Measurements from ENCODE around the gene H3-3A.
A peak's percentile ranks its signal among the peaks of the same experiment; 100 is the strongest.

H3-3A gene

DNA sequence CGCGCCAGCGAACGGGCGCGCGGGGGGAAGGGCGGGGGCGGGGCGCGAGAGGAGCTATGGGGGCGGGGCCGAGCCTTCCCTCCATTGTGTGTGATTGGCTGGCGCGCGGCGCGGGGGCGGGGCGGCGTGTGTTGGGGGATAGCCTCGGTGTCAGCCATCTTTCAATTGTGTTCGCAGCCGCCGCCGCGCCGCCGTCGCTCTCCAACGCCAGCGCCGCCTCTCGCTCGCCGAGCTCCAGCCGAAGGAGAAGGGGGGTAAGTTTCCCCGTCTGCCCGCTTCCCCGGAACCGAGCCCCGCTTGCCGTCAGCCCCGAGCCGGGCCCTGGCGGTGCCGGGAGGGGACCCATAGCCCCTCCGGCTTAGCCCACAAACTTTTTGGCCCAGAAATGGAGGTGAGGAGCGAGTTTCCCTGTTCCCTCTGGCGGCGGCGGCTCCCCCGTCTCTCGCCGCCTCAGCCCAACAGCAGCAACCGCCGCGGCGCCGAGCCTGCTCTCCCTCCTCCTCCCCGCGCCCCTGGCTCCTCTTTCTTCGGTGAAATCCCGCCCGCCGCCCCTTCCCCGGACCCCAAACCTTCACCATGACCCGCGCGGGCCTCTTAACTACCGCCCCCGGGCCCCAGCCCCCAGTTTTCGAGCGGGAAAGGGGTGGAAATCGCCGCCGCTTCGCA, at the start of gene H3-3A:
Gene H3-3A (plus strand): TSS at position 159 of the 666 bp plus-strand sequence. CDS start 1,636 bp downstream, outside the sequence.
- peak; percentile 86 for DNase-seq (ENCODE audit: low read depth)

GRCh38 chr1:226017070-226017469, 45.4 kb upstream of the H3-3A start:
- no peak for DNase-seq (ENCODE audit: low read depth)

DNA sequence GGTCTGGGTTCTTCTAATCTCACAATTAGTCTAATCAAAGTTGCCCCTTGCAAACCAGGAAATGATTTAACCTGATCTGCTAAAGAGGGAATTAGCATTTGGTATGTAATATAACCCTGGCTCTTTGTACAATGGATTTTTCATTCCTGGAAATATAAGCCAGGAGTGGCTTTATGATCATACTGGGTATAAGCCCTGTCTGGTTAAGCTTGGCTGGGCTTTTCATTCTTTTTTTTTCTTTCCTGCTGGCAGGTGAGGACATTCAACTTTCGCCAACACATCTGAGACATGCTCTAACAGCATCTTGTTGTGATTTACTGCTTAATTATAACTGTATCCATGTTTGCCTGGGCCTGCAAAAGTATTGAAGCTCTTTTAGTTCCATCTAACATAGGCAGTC, 42.9 kb upstream of the H3-3A start:
- DNase-seq (ENCODE audit: low read depth), result no peak

GRCh38 chr1:226021401-226021800, 41.1 kb upstream of the H3-3A start:
- DNase-seq (ENCODE audit: low read depth), result no peak

GRCh38 chr1:226021801-226022200, 40.7 kb upstream of the H3-3A start:
- DNase-seq (ENCODE audit: low read depth), result no peak

DNA sequence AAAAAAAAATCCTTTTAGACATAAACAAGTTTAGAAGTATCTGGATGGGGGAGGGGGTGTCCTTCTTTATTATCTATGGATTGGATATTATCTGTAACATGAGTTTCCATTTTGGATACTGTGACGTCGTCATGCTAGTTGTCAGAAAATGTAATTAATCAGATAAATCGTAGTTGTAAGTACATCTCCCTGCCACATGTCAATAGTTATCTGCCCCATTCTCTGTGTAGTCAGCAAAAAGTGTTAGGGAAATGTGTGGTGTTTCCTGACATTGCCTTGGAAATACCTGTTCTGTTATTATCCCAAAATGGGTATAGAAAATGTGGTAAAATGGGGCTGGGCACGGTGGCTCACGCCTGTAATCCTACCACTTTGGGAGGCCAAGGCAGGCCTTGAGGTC, 38.8 kb upstream of the H3-3A start:
- DNase-seq (ENCODE audit: low read depth), result no peak

- DNase-seq (ENCODE audit: low read depth), result peak; percentile 1
Observed at GRCh38 chr1:226026833-226027232, 35.7 kb upstream of the H3-3A start.

DNA sequence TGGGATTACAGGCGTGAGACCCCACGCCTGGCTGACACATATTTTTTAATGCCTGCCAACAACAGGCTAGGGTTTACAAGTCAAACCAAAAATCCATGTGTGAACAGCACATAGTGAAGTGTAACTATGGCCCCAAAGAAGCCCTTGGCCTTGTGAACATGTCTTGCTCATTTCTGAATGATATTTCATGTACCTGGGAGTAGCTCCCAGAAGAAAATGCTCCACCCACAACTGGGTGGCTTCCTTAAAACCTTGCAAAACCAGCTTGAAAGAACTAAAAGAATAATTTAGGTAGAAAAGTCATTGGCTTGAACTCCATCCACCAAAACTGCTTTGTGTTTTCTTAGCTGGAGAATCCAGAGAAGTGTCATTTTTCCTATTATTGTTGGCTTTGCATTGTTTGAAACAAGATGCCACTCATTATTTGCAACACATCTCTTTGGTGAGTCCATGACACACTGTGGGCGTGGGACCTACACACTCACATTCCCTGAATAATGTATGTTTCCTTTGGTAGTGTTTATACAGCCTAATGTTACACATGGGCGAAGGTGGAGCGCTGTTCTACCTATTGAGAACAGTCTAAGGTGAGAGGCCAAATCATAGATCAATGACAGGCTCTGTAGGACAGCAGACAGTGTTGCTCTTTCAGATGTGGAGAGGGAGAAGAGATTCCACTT, 34.8 kb upstream of the H3-3A start:
- no peak for DNase-seq (ENCODE audit: low read depth)

DNA sequence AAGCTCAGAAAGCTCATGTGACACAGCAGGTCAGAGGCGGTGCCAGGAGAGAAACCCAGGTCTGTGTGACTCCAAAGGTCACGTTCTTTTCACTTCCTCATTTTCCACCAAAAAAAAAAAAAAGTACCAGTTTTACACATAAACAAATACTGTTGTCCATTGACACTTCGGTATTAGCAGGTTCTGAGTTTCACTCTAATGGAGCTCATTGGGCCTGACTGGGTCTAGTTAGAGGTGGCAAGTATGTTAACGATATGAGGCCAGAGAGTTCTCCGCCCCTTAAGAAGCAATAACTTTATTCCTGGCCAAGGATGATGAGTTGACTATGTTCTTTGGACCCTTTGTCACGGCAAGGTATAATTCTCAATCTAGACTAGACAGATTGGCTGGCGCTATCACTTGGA, 33.4 kb upstream of the H3-3A start:
- no peak for DNase-seq (ENCODE audit: low read depth)

DNA sequence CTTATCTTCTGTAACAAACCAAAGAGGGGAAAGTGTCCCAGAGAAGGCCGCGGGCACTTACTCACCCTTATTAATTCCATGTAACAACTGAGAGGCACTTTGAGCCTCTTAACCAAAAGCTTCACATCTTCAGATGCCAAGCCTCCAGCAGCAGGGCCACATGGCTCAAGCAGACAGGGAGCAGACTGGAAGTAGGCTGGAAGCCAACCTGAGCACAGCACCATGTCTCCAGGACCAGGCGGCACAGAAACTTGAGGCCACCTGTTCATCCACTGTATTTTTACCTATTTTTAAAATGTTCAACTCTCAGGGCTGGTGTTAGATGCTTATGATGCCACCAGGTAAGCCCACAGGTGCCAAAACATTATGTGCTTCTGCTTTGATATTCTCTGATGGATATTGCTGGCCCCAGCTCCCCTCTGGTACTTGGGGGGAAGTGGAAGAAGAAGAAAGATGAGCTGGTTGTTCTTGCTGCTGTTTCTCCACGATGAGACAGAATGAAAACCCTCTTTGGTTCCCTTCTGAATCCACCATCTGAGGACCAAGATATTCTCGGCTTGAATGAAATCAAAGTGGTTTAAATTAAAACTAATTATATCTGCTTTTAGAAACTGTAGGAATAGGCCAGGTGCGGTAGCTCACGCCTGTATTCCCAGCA, 32.8 kb upstream of the H3-3A start:
- DNase-seq (ENCODE audit: low read depth), result no peak

DNA sequence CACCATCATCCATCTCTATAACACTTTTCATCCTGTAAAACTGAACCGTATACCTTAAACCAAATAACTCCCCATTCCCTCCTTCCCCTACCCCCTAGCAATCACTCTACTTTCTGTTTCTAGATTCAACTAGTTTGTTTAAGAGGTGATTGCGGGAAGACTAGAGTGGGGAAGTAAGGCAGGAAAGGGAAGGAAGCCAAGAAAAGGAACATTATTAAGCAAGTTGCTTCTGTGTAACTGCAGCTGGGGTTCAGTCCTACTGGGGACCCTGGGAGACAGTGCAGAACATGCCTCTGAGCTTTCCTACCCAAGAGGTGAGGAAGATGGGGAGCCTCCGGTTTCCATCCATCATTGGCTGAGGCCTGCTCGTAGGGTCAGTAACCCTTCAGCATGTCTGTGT, 28.9 kb upstream of the H3-3A start:
- DNase-seq (ENCODE audit: low read depth), result no peak

DNA sequence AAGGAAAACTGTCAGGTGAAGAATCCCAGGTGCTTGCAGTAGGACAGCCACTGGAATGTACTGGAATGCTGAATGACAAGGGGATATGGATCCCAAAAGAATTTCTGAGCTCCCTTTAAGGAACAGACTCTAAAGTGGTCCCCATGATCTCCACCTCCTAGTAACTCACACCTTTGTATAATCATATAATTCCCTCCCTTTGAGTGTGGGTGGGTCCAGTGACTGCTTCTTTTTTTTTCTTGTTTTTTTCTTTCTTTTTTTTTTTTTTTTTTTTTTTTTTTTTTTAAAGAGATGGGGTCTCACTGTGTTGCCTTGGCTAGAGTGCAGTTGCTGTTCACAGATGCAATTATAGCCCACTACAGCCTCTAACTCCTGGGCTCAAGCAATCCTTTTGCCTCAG, 28.5 kb upstream of the H3-3A start:
- DNase-seq (ENCODE audit: low read depth), result no peak

- peak; percentile 56 for DNase-seq (ENCODE audit: low read depth)
Observed at GRCh38 chr1:226034482-226034881, 28.0 kb upstream of the H3-3A start.

- no peak for DNase-seq (ENCODE audit: low read depth)
Observed at GRCh38 chr1:226035915-226036314, 26.6 kb upstream of the H3-3A start.

DNA sequence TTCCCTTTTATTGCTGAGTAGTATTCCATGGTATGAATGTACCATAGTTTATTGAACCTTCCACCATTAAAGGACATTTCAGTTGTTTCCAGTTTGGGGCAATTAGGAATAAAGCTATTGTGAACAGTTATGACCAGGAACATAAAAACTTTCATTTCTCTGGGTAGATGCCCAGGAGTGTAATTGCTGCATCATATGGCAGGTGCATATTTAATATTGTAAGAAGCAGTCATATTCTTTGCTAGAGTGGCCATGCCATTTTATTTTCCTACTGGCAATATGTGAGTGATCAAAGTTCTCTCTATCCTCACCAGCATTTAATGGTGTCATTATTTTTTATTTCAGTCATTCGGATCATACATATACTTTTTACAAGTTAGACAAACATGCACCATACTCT, 23.9 kb upstream of the H3-3A start:
- DNase-seq (ENCODE audit: low read depth), result no peak

DNA sequence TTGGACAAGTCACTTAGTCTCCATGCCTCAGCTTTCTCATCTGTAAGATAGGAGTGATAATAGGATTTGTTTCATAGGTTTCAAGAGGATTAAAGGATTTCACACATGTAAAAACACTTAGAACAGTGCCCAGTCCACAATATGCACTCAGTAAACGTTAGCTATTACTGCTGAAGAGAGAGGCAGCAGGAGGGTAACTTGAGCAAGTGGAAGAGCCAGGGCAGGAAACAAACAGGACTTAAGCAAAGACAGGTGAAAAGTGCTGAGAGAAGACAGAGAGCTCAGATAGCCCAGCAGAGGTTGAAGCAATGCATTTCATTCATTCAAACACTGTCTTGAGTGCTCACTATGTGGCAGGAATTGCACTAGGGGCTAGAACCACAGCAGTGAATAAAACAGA, 21.1 kb upstream of the H3-3A start:
- no peak for DNase-seq (ENCODE audit: low read depth)

GRCh38 chr1:226044514-226045101, 17.9 kb upstream of the H3-3A start:
- DNase-seq (ENCODE audit: low read depth), result no peak

GRCh38 chr1:226046240-226046639, 16.3 kb upstream of the H3-3A start:
- peak; percentile 69 for DNase-seq (ENCODE audit: low read depth)

GRCh38 chr1:226047495-226047894, 15.0 kb upstream of the H3-3A start:
- peak; percentile 49 for DNase-seq (ENCODE audit: low read depth)

GRCh38 chr1:226048886-226049285, 13.6 kb upstream of the H3-3A start:
- no peak for DNase-seq (ENCODE audit: low read depth)

DNA sequence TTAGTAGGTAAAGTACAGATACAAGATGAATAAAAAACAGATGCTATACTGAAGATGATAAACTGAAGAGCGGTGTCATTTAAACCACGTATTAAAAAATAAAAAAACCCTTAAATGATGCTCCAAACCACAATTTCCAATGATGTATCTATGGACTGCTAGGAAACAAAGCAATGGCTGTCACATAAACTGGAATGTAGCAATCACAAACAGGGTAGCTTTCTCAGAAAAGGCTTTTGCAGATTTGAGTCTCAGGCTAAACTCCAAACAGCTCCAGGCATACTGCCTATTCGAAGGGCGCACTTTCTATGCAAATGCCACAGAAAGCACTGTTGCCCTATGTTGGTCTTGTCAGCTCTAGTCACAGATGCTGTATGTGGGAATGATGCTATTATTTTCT, 12.4 kb upstream of the H3-3A start:
- no peak for DNase-seq (ENCODE audit: low read depth)

- DNase-seq (ENCODE audit: low read depth), result peak; percentile 38
Observed at GRCh38 chr1:226051365-226051764, 11.2 kb upstream of the H3-3A start.

DNA sequence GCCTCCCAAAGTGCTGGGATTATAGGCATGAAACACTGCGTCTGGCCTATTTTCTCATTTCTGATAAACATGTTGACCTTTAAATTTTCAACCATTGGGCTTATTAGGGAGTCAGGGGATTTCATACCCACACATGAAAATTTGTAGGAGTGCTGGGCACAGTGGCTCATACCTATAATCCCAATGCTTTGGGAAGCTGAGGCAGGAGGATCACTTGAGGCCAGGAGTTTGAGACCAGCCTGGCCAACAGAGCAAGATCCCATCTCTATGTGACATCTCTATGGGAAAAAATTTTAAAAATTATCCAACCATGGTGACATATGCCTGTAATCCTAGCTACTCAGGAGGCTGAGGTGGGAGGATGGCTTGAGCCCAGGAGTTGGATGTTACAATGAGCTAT, 10.5 kb upstream of the H3-3A start:
- DNase-seq (ENCODE audit: low read depth), result no peak

All from amniotic epithelial cell (primary cell).